CD1c-positive myeloid dendritic cell (primary cell): ENCODE results near the gene TSPAN5.

Experiments
- DNase-seq: peaks from one replicate; pipeline ENCODE4 v3.0.0-alpha.2; 2016; ENCODE audit errors: extremely low spot score

TSPAN5 gene

DNA sequence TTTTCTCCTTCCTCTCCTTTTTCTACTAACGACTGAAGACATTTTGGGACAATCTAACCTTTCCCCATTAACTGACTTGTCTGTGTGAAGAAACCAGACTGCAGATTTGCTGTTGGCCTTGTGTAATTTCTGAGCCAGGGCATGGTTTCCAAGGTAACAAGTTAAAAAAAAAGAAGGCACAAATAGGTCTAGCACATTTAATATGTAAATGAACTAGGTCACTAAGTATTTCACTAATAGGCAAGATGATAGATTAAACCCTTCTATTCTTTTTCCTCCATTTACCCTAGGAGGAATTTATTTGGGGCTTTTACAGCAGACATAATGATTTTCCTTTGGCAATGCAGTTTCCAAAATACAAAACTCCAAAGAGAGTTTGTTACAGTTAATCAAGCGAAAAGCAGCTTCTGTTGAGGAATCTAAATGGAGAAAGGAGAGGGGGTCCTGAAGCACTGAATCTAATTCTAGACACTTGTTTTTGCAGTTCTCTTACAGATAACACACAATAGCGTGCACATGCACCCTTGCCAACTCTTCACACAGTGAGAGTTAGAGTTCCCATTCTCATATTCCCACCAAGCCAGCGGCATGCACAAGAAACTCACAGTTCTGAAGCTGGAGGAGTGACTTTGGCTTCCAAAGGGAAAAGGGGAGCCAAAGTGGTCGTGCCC is 72.0 kb downstream of the TSPAN5 start:
- no peak for DNase-seq

DNA sequence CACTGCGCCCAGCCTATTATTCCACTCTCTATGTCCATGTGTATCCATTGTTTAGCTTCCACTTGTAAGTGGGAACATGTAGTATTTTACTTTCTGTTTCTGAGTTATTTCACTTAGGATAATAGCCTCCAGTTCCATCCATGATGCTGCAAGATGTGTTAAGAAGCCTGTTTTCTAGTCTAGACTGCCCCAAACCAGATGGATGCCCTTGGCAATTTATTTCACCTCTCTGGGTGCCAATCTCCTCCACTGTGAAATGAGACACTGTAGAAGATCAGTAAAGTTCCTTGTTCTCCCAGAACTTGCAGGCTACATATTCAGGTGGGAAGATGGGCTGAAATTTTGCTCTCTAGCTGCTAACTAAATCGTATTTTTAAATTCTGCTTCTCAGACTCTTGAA is 72.8 kb downstream of the TSPAN5 start:
- DNase-seq = no peak

DNA sequence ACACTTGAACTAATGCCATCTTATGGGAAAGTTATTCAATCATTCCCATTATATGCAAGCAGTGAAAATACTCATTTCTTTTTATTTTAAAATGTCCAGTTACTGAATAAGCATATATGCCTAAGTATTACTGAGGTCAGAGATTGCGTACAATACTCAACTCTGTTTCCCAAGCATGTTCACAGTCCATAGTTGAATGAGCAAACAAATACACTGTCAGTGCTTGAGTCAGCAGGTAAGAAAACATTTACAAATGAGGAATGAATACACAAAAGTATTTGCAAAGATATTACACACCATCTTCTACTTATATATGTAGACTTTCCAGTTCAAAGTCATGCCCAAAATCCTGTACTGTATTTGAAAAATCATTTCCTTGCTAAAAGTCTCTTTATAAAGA is 74.1 kb downstream of the TSPAN5 start:
- no peak for DNase-seq

DNA sequence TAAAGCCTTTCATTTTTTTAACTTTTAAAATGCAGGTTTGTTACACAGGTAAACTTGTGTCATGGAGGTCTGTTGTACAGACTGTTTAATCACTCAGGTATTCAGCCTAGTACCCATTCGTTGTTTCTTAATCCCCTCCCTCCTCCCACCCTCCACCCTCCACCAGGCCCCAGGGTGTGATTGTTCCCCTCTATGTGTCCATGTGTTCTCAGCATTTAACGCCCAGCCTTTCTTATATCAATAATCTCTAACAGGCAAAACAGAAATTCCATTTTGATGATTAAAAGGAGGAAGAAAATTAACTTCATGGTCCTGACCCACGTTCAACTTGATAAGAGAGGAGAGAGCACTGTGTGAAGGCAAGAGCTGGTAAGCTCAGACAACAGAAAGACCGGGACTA is 75.1 kb downstream of the TSPAN5 start:
- no peak for DNase-seq

DNA sequence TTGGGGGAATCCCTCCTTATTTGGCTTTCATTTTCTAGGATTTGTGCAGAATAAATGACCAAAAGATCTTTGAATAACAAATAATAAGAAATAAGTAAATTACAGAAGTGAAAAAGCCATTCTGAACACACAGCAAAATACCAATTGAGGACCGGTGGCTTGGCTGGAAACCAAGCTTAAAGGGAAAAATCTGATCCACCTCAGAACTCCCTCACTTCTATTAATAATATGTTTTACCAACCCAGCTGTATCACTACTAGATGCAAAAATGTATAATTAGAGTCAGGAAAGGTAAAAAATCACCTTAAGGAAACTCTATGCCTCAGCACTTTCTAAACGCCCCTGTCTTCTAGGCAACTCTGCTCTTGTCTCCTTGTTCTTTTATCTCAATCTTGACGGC is 77.3 kb downstream of the TSPAN5 start:
- DNase-seq = no peak

DNA sequence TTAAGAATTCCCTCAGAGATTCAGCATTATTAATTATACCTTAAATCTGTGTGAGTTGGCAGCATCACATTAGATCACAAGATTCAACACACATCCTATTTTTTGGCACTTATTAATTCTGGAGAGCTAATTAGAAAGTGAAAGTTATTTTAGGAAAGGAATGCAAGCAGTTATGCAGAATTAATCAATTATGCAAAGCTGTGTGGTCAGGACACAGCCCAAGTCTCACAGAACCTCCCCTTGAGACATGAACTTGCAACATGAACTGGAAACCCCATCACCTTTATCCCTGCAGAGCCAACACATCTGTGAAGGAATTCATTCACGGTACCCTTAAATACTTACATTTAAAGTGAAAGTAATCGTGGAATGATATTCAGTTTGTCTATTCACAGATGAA is 80.5 kb downstream of the TSPAN5 start:
- no peak for DNase-seq

DNA sequence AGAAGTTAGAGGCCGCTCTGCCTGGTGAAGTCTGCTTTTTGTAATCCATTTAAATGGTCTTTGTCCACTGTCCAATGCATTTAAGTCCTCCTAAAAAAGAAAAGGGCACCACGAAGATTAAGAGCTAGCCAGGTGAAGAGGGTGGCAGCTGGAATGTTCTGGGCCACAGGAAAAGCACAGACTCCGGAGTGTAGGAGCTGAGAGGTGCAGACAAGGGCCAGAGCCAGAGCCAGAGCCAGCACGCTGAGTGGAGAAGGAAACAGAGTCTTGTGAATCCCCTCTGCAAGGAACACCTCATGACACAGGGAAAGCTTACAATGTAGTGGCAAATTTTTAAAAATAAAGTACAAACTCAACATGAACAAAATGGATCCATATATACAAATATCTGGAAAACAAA is 83.6 kb downstream of the TSPAN5 start:
- DNase-seq = no peak

DNA sequence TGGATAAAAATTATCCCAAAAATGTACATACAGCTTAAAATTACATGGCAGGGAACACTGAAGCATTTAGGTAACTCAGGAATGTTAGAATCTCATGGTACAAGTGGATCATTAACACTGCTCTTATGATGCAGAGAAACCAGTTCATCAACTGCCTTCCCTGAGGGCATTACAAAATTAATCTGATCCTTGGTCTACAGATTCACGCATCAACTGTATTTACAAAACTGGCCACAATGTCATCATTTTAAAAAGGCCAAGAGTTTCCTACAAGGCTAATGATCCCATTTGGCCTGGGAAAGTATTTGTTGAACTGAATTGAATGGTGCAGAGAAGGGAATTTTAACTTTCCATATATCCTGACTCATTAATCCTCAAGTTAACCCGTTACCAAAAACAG is 84.6 kb downstream of the TSPAN5 start:
- no peak for DNase-seq

DNA sequence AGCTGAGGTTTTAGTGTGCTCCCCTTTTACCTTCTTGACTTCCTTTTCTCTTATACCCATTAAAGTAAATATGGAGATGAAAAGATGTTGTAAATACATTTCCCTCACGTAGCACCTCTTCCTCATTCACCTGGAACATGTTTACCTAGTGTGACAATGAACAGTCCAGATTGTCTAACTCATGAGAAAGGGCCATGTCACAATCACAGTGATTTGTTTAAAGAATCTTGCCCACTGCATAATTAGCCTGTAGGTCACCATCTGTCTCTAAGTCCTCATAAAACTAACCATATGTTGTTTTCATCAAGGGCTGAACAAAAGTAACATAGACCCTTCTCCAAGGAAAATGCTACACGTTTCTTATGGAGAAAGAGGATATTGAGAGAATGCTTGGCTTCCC is 85.7 kb downstream of the TSPAN5 start:
- no peak for DNase-seq

DNA sequence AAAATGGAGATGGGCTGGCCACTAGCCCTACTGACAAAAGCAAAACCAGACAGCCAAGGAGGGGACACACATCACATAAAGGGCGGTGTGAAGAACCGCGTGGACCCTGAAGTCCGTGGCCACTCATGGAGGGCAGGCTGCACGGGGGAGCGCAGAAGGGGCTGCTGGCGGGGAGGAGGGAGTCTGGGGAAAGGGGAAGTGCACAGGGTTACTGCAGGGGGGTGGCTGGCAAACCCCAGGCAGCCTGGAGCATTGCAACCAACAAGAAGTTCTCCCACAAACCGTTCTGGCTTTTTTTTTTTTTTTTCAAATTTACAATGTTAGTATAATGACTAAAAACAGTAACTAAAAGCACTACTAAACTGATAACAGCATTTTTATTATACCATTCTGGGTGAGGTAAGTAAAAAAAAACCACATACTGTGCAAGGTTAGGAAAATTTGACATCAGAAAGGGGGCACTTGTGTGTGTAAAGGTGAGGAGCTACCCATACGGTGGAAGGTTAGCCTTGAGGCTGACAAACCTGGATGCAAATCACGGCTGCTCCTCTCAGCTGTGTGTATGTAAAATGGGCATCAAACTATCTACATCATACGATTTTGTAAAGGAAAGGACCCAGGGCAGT is 87.1 kb downstream of the TSPAN5 start:
- DNase-seq = no peak

DNA sequence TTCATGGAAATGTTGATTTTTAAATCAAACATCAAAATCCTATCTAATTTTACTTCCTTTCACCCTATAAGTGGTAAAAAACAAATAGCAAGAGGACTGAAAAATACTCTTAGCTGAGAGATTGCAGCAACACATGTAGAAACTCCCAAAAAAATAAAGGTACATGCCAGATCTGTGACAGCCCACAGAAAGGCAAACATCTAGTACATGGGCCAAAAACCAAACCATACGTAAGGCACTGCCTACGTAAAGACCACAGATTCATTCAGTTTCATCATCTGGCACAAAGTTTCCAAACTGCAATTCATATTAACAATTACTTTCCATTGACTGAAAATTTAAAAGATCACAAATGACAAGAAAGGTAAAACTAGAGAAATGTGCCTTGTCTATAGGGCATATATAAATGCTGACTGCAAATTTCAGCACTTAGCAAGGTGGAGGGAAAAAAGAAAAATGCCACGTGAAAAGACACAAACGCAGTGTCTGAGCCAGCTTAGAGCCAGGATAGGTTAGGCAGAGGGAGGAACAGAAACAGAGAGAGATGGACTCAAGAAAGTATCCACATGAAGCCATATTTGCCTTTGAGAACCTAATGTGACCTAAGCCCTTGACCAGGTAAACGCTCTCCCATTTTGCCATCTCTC is 88.1 kb downstream of the TSPAN5 start:
- no peak for DNase-seq

DNA sequence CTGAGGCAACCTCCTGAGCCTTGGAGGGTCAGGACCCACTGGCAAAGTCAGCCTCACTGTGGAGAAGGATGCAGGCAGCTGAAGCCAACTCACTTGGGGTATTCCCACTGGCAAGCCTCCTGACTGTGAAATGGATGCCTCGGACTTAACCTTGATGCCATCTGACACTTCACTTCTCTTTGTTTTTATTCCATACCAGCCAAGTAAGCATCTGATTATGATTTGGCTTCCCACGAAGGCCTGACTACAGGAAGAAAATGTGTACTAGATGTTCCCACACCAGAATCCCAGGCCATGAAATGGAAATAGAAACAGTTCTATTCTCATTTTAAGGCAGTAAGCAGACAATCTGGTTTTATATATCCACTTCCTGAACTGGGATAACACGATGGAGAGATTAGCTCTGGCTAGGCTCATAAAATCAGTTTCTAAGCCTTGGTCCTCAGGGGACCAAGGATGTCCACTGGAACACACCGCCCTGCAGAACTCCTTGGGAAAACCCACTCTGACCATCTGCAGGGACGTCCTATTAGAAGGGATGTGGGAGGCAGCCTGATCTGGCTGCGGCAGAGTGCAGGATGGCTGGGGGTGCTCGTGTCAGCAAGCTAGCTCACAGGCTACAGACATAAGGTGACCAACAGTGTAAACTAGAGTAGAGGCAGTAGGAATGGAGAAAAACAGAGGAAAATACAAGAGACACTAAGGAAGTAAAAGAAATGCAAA is 89.3 kb downstream of the TSPAN5 start:
- no peak for DNase-seq

DNA sequence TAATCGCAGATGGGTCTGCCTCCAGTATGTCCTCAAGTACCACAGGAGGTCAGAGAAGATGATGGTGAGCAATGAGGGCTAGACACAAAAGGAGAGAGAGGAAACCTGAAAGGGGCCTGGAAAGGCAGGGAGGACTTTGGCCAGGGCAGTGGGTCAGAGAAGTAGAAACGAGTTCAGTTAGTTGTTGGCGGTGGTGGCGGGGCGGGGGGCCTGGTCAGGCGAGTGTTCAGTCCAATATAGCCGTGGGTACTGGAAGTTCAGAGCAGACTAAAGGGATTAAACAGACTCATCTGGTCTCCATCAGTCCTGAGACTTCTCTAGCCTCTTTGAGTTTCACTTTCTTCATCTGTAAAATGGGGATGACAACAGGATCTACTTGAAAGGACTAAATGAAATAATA is 90.8 kb downstream of the TSPAN5 start:
- no peak for DNase-seq

DNA sequence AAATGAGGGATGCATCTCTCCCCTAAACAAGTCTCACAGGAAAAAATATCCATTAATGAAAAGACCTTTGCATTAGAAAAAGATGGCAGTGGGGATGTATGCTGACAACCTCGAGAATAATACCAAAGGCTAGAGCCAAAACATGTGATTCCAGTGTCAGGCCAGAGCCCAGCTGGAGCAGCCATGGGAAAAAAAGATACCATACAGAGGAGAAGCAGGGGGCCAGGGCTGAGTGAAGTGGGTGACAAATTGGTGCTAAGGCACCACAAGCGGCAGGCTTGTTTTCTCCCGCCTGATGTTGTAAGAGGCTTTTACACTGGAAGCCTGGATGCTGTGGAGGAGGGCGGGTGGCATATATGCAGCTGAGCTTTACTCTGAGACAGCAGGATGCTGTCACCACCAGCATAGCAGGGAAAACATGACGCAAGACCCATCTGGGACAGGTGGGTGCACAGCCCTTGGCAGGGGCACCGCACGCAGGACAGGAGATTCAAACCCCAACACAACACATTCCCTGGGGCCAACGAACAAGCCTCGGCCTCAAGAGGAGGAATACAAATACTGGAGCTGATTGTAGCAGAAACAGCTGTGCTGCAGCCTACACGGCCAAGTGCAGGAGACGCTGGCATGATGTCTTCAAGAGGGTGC is 91.9 kb downstream of the TSPAN5 start:
- DNase-seq = no peak

DNA sequence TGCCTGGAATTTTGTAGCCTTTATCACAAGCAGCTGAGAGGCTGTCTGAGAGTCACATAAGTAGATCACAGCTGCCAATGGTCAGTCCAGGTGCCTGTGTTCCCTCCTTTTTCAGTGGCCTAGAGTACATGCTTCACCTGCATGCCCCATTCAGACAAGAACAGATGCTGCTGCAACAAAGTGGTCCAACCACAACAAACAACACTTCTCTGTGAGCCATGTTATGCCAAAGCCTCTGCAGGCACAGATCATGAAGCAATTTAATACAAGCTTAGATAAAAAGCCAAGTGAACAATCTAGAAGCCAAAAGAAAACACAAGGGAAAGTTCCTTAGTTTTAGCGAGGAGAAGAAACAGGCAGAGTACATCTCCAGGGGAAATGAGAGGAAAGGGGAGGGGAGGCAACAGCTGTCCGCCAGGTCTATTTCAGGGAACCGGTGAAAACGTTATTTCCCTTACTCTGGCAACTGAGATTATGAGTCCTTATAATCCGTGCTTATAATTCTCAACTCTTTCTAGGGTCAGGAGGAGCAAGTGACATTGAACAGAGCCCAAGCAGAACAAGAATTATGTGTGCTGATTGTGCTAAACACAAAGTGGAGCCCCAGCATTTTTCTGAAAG is 92.6 kb downstream of the TSPAN5 start:
- DNase-seq = no peak

DNA sequence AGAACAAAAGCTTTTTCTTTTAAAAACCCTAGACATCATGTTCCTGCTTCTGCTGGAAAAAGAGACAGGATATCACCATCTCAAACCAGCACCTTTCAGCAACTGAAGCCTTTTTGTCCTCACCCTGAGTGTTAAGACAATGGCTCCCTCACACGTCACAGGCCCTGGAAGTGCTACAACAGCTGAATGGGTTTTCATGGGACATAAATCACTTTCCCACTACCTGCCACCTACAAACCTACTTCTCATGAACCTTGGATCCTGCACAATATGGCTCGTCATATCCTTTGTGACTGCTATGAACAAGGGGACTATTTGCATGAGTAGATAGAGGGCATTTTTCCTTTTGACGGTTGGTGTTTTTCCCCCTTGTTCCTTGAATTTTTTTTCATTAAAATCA is 93.6 kb downstream of the TSPAN5 start:
- DNase-seq = no peak

DNA sequence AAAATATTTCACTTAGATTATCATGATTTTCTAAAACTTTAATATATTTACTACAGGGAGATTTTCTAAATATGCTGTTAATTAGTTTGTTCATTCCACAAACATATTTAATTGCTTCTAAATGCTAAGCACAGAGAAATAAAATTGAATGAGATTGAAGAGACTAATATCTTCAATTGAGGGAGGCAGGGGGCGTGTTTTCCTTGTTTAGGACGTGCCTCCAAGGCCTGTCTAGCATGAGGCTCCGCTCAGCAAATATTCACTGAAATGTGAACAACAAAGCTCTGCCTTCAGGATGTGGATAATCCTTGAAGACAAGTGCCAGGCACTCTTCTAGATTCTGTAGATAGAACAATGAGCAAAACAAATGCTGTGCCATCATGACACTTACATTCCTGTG is 98.1 kb downstream of the TSPAN5 start:
- no peak for DNase-seq

DNA sequence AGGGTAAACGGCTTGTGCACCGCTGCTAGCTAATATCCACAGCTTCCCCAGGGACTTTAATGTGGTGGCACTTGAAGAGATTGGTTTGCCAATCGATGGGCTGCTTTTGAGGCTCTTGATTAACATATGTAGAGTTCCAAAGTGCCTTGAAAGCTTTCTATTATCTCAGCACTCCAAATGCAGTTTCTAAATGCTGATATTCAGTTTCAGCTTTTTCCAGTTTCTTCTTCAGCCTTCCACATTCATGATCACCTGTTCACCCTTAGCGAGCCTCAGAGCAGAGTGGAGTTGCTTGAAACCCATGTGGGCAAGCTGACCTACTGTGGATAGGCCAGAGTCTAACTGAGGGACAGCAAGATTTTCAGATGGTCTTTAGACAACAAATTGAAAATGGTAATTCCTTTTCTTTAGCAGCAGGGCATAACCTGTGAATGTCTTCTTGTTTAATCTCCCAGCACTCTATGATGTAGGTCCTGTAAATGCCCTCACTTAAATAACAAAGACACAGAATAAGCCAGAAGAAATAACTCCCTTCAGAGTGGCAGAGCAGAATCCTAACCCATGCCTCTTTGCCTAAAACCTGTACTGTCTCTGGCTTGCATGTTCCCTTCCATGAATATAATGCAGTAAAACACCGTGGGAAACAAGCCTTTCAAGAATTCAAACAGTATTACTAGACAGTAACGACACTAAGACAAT is 99.8 kb downstream of the TSPAN5 start:
- DNase-seq = no peak

DNA sequence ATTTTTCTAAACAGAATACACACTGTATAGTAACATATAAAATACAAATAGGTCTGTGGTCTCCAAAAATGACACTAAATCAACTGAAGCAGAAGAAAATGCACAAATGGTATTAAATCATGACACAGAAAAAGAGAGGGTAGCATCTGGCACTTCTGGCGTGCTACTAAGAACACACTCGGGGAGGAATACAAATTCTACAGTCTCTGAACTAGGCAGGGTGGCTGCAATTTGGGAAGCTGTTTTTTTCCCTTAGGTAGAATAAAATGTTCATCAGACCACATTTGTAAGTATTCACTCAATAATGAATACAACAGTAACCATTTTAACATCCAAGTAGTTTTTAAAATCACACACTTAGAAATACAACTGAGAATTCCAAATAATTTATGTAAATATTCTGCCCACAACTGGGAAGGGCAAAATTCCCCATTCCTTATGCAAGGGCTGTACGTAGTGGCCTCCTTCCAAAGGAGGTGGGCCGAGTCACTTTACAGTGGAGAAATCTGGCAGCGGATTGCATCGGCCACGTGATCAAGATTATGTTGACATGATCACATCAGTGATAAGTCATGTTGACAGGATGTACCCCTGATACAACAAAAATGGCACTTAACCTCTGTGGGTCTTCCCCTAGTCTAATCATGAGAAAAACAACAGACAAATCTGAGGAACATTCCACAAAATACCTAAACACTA is 101.1 kb downstream of the TSPAN5 start:
- no peak for DNase-seq

DNA sequence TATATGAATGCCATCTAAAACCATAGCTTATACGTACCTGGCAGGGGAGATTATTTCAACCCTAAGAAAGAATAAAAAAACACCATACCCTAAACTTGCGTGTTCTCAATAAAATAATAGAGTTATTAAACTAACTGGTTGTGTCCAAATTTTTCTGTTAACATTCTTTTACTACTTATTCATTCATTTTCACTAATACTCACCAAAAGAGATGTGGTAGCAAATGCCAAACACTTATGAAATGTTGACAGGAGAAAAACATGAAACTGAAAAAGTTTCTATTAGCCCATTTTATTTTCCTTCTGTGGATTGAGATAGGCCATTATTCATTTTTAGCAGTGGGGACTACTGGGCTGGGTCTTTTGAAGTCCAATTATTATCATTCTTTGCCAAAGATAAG is 102.0 kb downstream of the TSPAN5 start:
- DNase-seq = no peak
